GM18505 (cell line): Measurements from ENCODE around the gene RASSF10.
"Not testable (repeated sequence)": the region's sequence is repeated elsewhere in the genome, so short reads cannot be mapped to it uniquely, and the experiment has no call there.

ENCODE experiments used
- ATAC-seq: cut with Tn5 transposase; IDR thresholded peaks from one replicate; pipeline ENCODE4 v1.9.1; 2021; ENCODE audit not compliant: unreplicated experiment
- POLR2A ChIP-seq: IDR thresholded peaks from 4 replicates; pipeline ENCODE4 v1.6.1; 2011; ENCODE audit warnings: borderline replicate concordance; ENCODE audit not compliant: insufficient read depth, insufficient read length; ENCODE audit errors: extremely low read depth

RASSF10 gene

DNA sequence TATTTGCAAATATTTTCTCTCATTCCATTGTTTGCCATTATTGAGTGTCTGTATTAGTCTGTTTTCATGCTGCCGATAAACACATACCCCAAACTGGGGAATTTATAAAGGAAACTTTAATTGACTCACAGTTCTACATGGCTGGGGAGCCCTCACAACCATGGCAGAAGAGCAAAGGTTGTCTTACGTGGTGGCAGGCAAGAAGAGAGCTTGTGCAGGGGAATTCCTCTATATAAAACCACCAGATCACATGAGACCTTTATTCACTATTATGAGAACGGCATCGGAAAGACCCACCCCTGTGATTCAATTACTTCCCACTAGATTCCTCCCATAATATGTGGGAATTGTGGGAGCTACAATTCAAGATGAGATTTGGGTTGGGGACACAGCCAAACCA lies 10.2 kb downstream of the RASSF10 start:
- ATAC-seq = no peak

DNA sequence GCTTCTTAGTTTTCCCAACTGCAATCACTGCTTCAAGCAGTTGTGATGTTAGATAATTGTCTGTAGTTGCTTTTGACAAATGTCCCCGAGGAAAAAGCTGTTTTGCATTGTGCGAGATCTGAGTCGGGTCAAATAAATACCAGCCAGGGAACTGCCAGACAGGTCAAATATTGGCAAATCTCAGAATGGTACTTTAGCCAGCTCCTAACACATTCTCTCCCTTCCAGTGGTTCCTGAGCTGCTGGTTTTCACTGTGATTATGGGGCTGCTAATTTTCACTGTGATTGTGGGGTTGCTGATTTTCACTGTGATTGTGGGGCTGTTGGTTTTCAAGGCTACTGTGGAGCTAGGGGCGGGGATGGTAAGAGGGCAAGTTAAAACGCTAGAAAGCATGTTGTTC lies 14.3 kb downstream of the RASSF10 start:
- no peak for TF ChIP-seq POLR2A
- no peak for ATAC-seq

More for the DNA sequence above, 10.2 kb downstream of the RASSF10 start:
- TF ChIP-seq POLR2A = no peak

DNA sequence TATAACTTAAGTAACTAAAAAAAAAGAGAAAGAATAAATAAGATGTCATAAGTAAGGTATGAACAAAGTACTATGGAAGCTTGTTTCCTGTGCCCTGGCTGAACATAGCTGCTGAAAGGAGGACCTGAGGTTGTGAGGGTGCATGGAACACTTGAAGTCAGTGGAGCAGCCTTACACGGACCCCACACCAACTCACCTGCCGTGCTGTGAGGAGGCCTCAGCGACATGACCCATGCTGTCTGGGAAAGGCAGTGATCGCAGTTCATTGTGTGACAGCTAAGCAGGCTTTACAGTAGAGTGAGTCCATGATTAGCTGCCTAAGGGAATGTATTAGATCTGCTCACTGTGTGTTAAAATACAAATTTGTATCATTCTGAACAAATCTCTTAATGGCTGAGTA lies 17.6 kb downstream of the RASSF10 start:
- no peak for TF ChIP-seq POLR2A
- no peak for ATAC-seq

DNA sequence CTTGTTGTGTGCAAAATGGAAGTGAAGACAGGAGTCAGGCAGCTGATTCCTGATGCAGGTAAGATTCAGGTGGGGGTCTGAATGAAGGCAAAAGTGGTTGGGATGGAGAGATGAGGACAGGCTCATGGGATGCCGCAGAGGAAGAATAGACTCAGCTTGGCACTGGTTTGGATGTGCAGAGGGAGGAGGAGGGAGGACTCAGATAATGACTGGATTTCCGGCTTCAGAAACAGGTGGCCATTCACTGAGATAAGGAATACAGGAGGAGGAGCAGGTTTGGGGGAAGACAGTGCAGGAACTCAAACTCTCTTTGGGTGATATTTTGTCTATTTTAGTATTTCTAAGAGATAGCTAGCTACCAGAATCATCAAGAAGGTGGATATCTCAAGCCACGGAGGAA lies 19.2 kb downstream of the RASSF10 start:
- no peak for ATAC-seq
- no peak for TF ChIP-seq POLR2A

DNA sequence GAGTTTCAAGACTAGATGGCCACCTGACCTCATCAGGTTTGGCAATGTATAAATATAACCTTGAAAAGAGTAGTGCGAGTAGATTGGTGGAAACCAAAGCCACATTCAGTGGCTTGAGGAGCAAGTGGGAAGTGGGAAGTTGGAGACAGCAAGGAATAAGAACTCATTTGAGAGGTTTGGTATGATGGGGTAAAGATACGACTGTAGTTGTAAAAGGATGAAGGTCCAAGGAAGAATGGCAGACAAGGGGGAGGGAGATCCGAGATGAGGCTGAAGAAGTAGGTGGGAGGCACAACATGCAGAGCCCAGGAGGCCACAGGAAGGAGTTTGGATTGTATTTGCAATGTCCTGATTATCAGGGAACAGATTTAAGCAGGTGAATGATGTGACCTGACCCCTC lies 20.8 kb downstream of the RASSF10 start:
- no peak for ATAC-seq
- TF ChIP-seq POLR2A = no peak

DNA sequence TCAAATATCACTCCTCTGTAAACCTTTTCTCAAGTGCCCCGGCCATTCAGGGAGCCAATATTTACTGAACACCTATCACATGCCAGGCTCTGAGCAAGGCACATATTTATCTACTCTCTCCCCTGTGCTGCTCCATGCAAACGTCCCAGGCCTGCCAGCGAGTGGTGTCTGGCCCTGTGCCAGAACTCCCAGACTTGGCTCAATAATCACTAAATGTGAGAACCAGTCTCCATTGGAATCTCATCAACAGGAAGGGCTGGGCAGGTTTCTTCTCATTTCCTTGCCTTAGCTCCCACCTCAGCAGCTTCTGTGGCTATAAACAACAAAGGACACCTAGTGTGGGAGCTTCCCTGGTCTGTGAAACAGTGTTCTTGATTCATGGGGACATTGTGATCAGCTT lies 21.7 kb downstream of the RASSF10 start:
- ATAC-seq = no peak
- TF ChIP-seq POLR2A = no peak

DNA sequence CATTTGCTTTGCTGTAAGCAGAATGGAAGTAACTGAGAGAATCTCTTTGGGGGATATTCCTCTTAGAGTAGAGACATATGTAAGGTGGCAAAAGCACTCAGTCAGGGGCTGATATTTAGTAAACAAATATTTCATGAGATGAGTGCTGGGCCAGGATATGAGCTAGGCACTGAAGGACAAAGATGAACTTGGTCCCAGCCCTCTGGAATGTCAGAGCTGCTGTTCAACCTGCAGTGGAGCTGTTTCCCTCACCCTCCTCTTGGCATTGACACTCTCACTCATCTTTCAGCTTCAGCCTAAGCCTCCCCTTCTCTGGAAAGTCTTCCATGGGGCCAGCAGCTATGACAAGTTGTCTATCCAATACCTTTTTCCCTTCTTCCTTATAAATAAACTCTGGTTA lies 22.2 kb downstream of the RASSF10 start:
- ATAC-seq = no peak

DNA sequence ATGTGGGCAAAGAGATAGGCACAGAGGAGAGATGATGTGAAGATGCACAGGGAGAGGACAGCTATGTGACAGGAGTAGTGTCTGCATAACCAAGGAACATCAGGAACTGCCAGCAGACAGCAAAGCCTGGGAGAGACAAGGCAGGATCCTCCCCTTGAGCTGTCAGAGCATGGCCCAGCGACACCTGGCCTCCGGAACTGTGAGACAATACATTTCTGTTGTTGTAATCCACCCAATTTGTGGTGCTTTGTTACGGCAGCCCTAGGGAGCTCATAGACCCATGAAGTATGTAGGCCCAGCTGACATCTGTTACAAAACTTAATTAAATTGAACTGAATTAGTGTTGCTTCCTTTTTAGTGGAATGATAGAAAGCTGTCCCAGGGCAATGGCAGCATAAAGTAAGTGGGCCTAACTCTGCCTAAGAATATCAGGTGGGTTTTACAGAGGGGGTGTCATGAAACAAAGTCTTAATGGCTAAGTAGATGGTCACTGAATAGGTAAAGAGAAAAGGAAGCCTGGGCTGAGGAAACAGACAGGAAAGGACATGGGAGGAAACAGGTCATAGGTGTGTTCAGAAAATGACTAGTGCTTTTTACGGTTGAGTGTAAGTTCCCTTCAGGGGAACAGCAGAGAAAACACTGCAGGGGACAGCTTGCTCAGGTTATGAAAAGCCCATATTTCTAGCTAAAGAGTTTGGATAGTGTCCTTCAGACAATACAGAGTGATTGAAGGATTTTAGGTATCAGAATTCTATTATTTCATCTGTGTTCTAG lies 24.8 kb downstream of the RASSF10 start:
- no peak for TF ChIP-seq POLR2A
- no peak for ATAC-seq

More for the DNA sequence above, 22.2 kb downstream of the RASSF10 start:
- TF ChIP-seq POLR2A = no peak

DNA sequence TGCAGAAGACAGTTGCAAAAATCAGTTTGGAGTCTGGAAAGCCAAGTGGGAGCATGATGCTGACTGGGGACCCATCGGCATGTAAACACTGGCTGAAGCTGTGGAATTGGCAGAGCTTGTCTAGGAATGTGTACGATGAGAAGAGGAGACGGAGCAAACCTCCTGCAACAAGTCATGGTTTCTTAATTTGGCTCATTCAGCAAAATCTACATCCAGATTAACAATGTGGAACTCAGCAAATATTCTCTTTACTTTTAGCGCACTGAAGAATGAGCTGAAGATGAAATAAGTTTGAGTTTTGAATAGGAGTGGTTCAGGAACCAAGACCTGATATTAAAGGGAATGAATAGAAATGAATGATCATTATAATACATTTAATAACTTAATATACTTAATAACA lies 26.6 kb downstream of the RASSF10 start:
- ATAC-seq = no peak
- TF ChIP-seq POLR2A = no peak

DNA sequence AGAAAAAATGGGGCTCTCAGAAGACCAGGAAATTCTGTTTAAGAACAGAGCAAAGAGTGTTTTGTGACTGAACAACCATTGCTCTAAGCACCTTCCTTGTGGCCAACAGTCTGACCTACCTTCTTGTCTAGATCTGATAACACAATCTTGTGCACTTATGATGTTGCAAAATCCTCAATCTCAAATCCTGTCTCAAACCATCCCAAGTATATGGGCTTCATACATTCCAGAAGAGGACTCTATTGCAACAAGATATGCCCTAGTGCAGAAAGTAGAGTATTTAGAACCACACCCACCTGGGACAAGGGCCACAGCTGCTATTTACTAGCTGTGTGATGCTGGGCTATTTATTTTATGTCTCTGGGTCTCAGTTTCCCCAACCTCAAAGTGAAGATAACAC lies 27.1 kb downstream of the RASSF10 start:
- ATAC-seq = no peak
- no peak for TF ChIP-seq POLR2A

DNA sequence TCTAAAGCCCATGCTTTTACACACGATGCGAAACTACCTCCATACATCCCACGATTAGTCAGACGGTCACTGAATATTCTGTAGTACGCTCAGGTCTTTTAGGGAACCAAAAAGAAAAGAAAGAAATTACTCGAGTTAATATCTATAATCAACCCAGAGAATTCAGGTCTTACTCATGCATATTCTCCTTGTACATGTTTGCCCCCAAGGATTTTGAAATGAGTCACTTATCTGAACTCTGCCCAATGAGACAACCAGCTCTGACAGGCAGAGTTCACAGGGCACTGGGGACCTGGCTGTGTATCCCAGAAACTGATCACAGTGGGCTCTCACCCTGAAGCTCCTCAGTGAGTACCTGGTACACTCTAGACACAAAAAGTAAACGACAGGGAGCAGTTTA lies 29.2 kb downstream of the RASSF10 start:
- ATAC-seq = no peak
- no peak for TF ChIP-seq POLR2A

DNA sequence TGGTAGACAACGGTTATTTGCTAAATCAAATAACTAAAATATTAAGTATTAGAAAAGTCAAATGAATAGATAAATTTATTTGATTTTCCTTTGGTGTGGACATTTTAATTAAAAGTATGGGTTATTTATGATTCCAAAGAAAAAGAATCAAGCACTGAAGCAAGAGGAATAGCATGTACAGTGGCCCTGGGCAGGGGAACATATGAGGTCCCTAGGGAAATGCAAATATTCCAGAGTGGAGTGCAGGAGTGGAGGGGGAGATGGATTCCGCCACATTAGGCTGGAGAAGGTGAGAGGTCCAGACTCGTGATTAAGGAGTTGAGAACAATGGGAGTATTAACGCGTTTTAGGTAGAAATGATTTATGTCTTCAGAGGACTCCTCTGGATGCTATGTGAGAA lies 30.0 kb downstream of the RASSF10 start:
- ATAC-seq = no peak
- no peak for TF ChIP-seq POLR2A

DNA sequence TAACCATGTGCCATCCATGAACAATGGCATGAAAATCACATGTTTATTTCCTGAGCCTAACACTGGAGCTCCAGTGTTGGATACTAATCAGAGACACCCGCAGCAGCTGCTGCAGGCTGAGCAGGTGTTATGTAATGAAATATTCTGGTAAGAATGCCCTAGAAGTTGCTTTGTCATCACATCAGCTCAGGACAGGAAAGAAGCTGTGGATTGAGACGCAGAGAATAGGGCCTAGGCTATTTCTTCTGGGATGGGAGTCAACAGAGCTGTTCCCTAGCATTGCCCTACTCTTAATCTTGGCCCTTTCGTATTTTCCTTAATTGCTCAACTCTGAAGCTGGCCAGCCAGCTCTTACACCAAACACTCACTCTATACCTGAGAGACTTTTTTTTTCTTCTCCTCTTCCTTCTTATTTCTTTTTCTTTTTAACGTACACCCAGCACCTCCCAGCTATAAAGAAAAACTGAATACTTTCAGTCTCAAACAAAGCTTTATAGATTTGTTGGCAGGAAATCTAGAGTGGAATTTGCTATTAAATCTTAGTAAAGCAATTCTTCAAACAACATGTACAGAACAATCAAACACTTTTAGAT lies 31.9 kb downstream of the RASSF10 start:
- ATAC-seq = no peak
- TF ChIP-seq POLR2A = no peak

DNA sequence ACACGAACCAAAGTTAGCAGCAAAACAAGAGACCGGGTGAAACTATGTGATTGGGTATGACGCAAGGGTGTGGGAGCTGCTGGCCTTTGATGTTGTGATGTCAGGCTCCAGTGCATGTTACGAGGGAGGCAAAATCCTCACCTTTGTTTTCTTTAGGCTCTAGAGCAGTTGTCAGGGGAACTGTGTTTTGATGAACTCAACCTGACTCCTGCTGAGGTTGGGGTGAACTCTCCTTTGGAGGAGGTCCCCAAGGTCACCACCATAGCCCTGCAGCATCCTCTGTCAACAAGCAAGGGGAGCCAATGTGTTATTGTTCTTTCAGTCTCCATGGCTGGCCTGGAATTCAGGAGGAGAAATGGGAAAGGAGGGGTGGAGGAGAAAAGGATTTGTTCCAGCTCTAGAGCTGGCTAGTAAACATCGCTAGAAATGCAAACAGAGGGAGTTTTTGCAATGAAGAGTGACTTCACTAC lies 33.8 kb downstream of the RASSF10 start:
- no peak for TF ChIP-seq POLR2A
- ATAC-seq = no peak

DNA sequence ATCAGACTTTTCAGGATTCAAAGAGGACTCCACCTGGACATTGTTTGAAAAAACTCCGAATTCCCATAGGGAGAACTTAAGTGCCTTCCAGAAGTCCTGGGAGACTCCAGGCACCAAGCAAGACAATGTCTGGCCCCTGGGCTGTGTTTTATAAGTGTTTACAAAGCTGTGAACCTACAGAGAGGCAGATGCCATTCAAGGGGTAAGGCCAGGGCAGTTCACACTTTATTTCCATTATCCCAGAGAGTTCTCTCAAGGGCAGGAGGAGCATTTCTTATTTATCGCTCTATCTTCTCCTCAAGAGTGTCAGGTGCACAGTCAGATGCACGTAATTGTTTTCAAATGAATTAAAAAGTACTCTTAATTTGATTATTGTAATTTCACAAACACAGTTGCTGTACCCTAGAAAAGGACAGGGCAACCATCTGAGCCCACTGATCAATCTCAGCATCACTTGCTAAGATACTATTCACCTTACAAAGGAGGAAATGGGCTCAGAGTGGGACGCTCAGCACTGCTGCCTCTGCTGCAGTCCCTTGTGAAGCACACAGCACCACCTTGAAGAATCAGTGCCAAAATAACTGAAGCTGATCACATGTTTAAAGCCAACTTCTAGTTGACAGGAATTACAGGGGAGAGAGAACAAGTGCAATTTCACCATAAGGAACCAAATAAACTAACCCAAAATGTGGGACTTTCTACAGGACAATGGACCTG lies 35.0 kb downstream of the RASSF10 start:
- no peak for TF ChIP-seq POLR2A
- ATAC-seq = no peak

DNA sequence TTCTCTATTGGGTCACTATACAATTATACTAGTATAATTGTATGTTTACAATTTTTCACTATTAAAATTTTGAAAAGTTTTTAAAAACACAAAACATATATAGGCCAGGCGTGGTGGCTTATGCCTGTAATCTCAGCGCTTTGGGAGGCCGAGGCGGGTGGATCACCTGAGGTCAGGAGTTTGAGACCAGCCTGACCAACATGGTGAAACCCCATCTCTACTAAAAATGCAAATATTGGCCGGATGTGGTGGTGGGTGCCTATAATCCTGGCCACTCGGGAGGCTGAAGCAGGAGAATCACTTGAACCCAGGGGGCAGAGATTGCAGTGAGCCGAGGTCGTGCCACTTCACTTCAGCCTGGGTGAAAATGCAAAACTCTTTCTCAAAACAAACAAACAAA lies 36.0 kb downstream of the RASSF10 start:
- ATAC-seq = not testable (repeated sequence)
